K562 (cell line): ENCODE results near the gene ZBTB32. TPM values are rescaled to one million over a fixed set of nuclear protein-coding genes. Genes with fewer than 3 reads are reported as not detected.

Experiments used
- ATF7 ChIP-seq: fragments of 450-650 bp; IDR thresholded peaks from 2 replicates; pipeline ENCODE4 v1.7.1; 2014; ENCODE audit warnings: mild to moderate bottlenecking, moderate library complexity
- CREM ChIP-seq: IDR thresholded peaks from 2 replicates; pipeline ENCODE4 v1.6.1; 2014; ENCODE audit warnings: antibody characterized with exemption, low read depth
- ETV1 ChIP-seq: fragments of 450-650 bp; conservative IDR thresholded peaks from 2 replicates; pipeline ENCODE4 v1.6.1; 2016; ENCODE audit warnings: missing genetic modification characterization, control low read depth, low read depth, missing compliant biosample characterization
- NFYB ChIP-seq: IDR thresholded peaks from 2 replicates; pipeline ENCODE4 v1.6.1; 2011; ENCODE audit warnings: mild to moderate bottlenecking, moderate library complexity; ENCODE audit not compliant: insufficient read length; ENCODE audit errors: extremely low read depth
- TBL1XR1 ChIP-seq, 2 experiments: IDR thresholded peaks; 2 replicates each; pipeline ENCODE4 v1.6.1; 2012; ENCODE audit warnings: improper control_type of control experiment in 2 of 2, low read length in 2 of 2, mild to moderate bottlenecking in 1 of 2
- ZNF583 ChIP-seq: fragments of 250-450 bp; sonication (Bioruptor Pico); IDR thresholded peaks from 2 replicates; pipeline ENCODE4 v1.4.0; 2020
- polyA plus RNA-seq, 8 experiments: library from polyadenylated mRNA; depleted of rRNA in 4 of 8; stranded (reverse) in 5 of 8; unstranded in 3 of 8; fragments of >200 nt; fragmentation: Nextera tagmentation in 2 of 8; fragmentation: Illumina TruSeq in 1 of 8; extraction: Ambion mirVana in 2 of 8; extraction: Trizol in 1 of 8; gene quantifications; 2 replicates each; pipeline versions ENCODE4 v1.2.1 to v1.2.3, GENCODE V29; 2011 to 2014; ENCODE audit warnings: inconsistent platforms in 1 of 8, missing spikeins in 1 of 8
- total RNA-seq, 7 experiments: library from RNA; depleted of rRNA in 6 of 7; stranded (reverse); fragments of >200 nt in 6 of 7; fragmentation: Illumina TruSeq in 2 of 7; extraction: Trizol in 2 of 7; gene quantifications; 2 replicates each; pipeline versions ENCODE4 v1.2.1 to v1.2.3, GENCODE V29; 2011 to 2021; ENCODE audit warnings: low replicate concordance in 1 of 7
- TF ChIP-seq, protein P1 (sequence below): fragments of 200-600 bp; sonication (generic); IDR thresholded peaks from one replicate; pipeline ENCODE4 v1.6.1; 2012; ENCODE audit warnings: mild to moderate bottlenecking, low read depth, low read length, inconsistent platforms
- TF ChIP-seq, protein P2 (sequence below), 2 experiments: fragments of 450-650 bp; IDR thresholded peaks; 2 replicates each; pipeline ENCODE4 v1.6.1; 2018; ENCODE audit warnings: mild to moderate bottlenecking in 2 of 2, low read depth in 1 of 2; ENCODE audit not compliant: partially characterized antibody in 2 of 2
- TF ChIP-seq, protein P3 (sequence below): fragments of 200-800 bp; sonication (Bioruptor generic); IDR thresholded peaks from 2 replicates; pipeline ENCODE4 v1.6.1; 2017; ENCODE audit warnings: missing genetic modification characterization, missing compliant biosample characterization

The ZBTB32 gene
- total and polyA plus RNA-seq, 9 of the 15 experiments (the other 6 are each of a cell fraction or from before 2014, with no cell fraction given), result 0.20 TPM; not detected in 8

DNA sequence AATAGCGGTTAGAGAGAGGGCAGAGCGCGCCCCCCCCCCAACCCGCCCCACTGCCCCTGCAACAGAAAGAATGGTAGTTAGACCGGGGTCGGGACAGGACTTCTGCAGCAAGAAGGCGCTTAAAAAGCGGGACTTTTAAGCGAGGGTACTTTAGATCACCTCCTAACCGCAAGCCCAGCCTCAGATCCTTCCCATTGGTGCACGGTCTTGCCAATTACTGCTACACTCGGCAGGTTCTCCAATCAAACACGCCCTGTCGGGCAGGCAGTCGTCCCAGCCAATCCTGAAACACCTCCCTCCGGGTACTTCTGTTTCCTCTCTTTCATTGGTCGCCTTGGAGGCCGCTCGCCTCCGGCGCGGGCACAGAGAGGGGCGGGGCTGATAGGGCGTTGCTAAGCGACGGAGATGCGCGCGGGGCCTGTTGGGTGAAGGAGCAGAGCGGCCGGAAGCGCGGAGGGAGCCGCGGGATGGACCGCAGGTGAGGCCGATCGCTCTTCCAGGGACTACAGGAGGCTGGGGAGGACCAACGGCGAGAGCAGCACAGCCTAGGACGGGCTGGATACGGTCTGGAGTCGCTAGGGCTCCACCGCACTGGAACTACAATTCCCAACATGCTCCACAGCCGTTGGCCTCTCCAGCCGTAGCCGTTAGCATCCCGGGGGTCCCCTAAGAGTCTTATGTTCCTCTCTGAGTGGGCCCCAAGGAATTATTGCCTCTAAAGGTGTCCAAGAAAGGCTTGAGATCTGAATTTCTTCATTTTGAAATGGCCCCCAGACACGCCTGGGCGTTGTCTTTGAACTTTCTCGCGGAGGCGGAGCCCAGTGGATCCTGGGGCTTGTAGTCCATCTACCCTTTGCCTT, 53.6 kb downstream of the ZBTB32 start, which contains the start of gene PROSER3 (continued):
- peak; percentile 100 for TF ChIP-seq NFYB
- peak; percentile 96 for TF ChIP-seq ETV1 (tag)
- peak; percentile 63 for TF ChIP-seq CREM
- TF ChIP-seq, protein P1, sequence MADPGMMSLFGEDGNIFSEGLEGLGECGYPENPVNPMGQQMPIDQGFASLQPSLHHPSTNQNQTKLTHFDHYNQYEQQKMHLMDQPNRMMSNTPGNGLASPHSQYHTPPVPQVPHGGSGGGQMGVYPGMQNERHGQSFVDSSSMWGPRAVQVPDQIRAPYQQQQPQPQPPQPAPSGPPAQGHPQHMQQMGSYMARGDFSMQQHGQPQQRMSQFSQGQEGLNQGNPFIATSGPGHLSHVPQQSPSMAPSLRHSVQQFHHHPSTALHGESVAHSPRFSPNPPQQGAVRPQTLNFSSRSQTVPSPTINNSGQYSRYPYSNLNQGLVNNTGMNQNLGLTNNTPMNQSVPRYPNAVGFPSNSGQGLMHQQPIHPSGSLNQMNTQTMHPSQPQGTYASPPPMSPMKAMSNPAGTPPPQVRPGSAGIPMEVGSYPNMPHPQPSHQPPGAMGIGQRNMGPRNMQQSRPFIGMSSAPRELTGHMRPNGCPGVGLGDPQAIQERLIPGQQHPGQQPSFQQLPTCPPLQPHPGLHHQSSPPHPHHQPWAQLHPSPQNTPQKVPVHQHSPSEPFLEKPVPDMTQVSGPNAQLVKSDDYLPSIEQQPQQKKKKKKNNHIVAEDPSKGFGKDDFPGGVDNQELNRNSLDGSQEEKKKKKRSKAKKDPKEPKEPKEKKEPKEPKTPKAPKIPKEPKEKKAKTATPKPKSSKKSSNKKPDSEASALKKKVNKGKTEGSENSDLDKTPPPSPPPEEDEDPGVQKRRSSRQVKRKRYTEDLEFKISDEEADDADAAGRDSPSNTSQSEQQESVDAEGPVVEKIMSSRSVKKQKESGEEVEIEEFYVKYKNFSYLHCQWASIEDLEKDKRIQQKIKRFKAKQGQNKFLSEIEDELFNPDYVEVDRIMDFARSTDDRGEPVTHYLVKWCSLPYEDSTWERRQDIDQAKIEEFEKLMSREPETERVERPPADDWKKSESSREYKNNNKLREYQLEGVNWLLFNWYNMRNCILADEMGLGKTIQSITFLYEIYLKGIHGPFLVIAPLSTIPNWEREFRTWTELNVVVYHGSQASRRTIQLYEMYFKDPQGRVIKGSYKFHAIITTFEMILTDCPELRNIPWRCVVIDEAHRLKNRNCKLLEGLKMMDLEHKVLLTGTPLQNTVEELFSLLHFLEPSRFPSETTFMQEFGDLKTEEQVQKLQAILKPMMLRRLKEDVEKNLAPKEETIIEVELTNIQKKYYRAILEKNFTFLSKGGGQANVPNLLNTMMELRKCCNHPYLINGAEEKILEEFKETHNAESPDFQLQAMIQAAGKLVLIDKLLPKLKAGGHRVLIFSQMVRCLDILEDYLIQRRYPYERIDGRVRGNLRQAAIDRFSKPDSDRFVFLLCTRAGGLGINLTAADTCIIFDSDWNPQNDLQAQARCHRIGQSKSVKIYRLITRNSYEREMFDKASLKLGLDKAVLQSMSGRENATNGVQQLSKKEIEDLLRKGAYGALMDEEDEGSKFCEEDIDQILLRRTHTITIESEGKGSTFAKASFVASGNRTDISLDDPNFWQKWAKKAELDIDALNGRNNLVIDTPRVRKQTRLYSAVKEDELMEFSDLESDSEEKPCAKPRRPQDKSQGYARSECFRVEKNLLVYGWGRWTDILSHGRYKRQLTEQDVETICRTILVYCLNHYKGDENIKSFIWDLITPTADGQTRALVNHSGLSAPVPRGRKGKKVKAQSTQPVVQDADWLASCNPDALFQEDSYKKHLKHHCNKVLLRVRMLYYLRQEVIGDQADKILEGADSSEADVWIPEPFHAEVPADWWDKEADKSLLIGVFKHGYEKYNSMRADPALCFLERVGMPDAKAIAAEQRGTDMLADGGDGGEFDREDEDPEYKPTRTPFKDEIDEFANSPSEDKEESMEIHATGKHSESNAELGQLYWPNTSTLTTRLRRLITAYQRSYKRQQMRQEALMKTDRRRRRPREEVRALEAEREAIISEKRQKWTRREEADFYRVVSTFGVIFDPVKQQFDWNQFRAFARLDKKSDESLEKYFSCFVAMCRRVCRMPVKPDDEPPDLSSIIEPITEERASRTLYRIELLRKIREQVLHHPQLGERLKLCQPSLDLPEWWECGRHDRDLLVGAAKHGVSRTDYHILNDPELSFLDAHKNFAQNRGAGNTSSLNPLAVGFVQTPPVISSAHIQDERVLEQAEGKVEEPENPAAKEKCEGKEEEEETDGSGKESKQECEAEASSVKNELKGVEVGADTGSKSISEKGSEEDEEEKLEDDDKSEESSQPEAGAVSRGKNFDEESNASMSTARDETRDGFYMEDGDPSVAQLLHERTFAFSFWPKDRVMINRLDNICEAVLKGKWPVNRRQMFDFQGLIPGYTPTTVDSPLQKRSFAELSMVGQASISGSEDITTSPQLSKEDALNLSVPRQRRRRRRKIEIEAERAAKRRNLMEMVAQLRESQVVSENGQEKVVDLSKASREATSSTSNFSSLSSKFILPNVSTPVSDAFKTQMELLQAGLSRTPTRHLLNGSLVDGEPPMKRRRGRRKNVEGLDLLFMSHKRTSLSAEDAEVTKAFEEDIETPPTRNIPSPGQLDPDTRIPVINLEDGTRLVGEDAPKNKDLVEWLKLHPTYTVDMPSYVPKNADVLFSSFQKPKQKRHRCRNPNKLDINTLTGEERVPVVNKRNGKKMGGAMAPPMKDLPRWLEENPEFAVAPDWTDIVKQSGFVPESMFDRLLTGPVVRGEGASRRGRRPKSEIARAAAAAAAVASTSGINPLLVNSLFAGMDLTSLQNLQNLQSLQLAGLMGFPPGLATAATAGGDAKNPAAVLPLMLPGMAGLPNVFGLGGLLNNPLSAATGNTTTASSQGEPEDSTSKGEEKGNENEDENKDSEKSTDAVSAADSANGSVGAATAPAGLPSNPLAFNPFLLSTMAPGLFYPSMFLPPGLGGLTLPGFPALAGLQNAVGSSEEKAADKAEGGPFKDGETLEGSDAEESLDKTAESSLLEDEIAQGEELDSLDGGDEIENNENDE, result no peak
- TF ChIP-seq, protein P2, sequence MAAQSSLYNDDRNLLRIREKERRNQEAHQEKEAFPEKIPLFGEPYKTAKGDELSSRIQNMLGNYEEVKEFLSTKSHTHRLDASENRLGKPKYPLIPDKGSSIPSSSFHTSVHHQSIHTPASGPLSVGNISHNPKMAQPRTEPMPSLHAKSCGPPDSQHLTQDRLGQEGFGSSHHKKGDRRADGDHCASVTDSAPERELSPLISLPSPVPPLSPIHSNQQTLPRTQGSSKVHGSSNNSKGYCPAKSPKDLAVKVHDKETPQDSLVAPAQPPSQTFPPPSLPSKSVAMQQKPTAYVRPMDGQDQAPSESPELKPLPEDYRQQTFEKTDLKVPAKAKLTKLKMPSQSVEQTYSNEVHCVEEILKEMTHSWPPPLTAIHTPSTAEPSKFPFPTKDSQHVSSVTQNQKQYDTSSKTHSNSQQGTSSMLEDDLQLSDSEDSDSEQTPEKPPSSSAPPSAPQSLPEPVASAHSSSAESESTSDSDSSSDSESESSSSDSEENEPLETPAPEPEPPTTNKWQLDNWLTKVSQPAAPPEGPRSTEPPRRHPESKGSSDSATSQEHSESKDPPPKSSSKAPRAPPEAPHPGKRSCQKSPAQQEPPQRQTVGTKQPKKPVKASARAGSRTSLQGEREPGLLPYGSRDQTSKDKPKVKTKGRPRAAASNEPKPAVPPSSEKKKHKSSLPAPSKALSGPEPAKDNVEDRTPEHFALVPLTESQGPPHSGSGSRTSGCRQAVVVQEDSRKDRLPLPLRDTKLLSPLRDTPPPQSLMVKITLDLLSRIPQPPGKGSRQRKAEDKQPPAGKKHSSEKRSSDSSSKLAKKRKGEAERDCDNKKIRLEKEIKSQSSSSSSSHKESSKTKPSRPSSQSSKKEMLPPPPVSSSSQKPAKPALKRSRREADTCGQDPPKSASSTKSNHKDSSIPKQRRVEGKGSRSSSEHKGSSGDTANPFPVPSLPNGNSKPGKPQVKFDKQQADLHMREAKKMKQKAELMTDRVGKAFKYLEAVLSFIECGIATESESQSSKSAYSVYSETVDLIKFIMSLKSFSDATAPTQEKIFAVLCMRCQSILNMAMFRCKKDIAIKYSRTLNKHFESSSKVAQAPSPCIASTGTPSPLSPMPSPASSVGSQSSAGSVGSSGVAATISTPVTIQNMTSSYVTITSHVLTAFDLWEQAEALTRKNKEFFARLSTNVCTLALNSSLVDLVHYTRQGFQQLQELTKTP (IDR thresholded peaks at IDR 0.05; ENCODE audit: low read depth in 1 of 2, partially characterized antibody in 2 of 2), result peak; percentile 60 to 99
- TF ChIP-seq ZNF583 (CRISPR knock-in tag), result 0 out of 2 replicates have a peak, but pooled peaks have one; percentile 21
- TF ChIP-seq, protein P3, sequence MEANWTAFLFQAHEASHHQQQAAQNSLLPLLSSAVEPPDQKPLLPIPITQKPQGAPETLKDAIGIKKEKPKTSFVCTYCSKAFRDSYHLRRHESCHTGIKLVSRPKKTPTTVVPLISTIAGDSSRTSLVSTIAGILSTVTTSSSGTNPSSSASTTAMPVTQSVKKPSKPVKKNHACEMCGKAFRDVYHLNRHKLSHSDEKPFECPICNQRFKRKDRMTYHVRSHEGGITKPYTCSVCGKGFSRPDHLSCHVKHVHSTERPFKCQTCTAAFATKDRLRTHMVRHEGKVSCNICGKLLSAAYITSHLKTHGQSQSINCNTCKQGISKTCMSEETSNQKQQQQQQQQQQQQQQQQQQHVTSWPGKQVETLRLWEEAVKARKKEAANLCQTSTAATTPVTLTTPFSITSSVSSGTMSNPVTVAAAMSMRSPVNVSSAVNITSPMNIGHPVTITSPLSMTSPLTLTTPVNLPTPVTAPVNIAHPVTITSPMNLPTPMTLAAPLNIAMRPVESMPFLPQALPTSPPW (CRISPR knock-in tag), result peak; percentile 91
- TF ChIP-seq TBL1XR1 (IDR thresholded peaks at IDR 0.05; ENCODE audit: low read length in 2 of 2), result peak in 1 of 2 experiments; percentile 41; a peak in 1 of 4 replicates
- TF ChIP-seq ATF7, result peak; percentile 64
